ENCODE results near the gene SLC4A11. TPM values are rescaled to one million over a fixed set of nuclear protein-coding genes. Genes with fewer than 3 reads are reported as not detected.

The SLC4A11 gene
- total and polyA plus RNA-seq, 2 experiments from 2014 or later = 14.8 to 17.1 TPM

Other genes starting within 250 kb of the SLC4A11 start
- gene GNRH2, start 195.6 kb downstream of the SLC4A11 start, total RNA-seq (2014; rRNA removed; shearing (Covaris generic)) = not detected in 2 replicates
- gene GNRH2, start 195.6 kb downstream of the SLC4A11 start, polyA plus RNA-seq (2016; fragmentation: Nextera tagmentation; extraction: Ambion mirVana) = not detected in 2 replicates
- 103 and 105 TPM in 2 replicates for gene MRPS26, start 193.1 kb downstream of the SLC4A11 start, total RNA-seq (2014; rRNA removed; shearing (Covaris generic))
- gene MRPS26, start 193.1 kb downstream of the SLC4A11 start, polyA plus RNA-seq (2016; fragmentation: Nextera tagmentation; extraction: Ambion mirVana) = 154 and 158 TPM in 2 replicates
- gene OXT, start 167.6 kb downstream of the SLC4A11 start, total RNA-seq (2014; rRNA removed; shearing (Covaris generic)) = not detected in 2 replicates
- 1.5 and 3.5 TPM in 2 replicates for gene OXT, start 167.6 kb downstream of the SLC4A11 start, polyA plus RNA-seq (2016; fragmentation: Nextera tagmentation; extraction: Ambion mirVana)
- not detected in 2 replicates for gene AVP, start 154.5 kb downstream of the SLC4A11 start, total RNA-seq (2014; rRNA removed; shearing (Covaris generic))
- 0.60 and 1.4 TPM in 2 replicates for gene AVP, start 154.5 kb downstream of the SLC4A11 start, polyA plus RNA-seq (2016; fragmentation: Nextera tagmentation; extraction: Ambion mirVana)
- gene FASTKD5, start 79.3 kb downstream of the SLC4A11 start, total RNA-seq (2014; rRNA removed; shearing (Covaris generic)) = 30.7 and 32.8 TPM in 2 replicates
- gene FASTKD5, start 79.3 kb downstream of the SLC4A11 start, polyA plus RNA-seq (2016; fragmentation: Nextera tagmentation; extraction: Ambion mirVana) = 12.2 and 12.9 TPM in 2 replicates
- gene UBOX5, start 79.3 kb downstream of the SLC4A11 start, total RNA-seq (2014; rRNA removed; shearing (Covaris generic)) = 4.3 and 5.7 TPM in 2 replicates
- 2.4 and 2.7 TPM in 2 replicates for gene UBOX5, start 79.3 kb downstream of the SLC4A11 start, polyA plus RNA-seq (2016; fragmentation: Nextera tagmentation; extraction: Ambion mirVana)
- 29.4 and 40.7 TPM in 2 replicates for gene LZTS3, start 65.6 kb downstream of the SLC4A11 start, total RNA-seq (2014; rRNA removed; shearing (Covaris generic))
- 9.7 and 10.7 TPM in 2 replicates for gene LZTS3, start 65.6 kb downstream of the SLC4A11 start, polyA plus RNA-seq (2016; fragmentation: Nextera tagmentation; extraction: Ambion mirVana)
- gene DDRGK1, start 34.5 kb downstream of the SLC4A11 start, total RNA-seq (2014; rRNA removed; shearing (Covaris generic)) = 34.8 and 44.0 TPM in 2 replicates
- 35.7 and 45.5 TPM in 2 replicates for gene DDRGK1, start 34.5 kb downstream of the SLC4A11 start, polyA plus RNA-seq (2016; fragmentation: Nextera tagmentation; extraction: Ambion mirVana)
- gene ITPA, start 29.7 kb downstream of the SLC4A11 start, total RNA-seq (2014; rRNA removed; shearing (Covaris generic)) = 45.3 and 57.5 TPM in 2 replicates
- 81.7 and 86.6 TPM in 2 replicates for gene ITPA, start 29.7 kb downstream of the SLC4A11 start, polyA plus RNA-seq (2016; fragmentation: Nextera tagmentation; extraction: Ambion mirVana)
- 4.8 and 5.0 TPM in 2 replicates for gene DNAAF9, start 168.5 kb upstream of the SLC4A11 start, total RNA-seq (2014; rRNA removed; shearing (Covaris generic))
- gene DNAAF9, start 168.5 kb upstream of the SLC4A11 start, polyA plus RNA-seq (2016; fragmentation: Nextera tagmentation; extraction: Ambion mirVana) = 2.2 and 2.4 TPM in 2 replicates
- gene ATRN, start 231.8 kb upstream of the SLC4A11 start, total RNA-seq (2014; rRNA removed; shearing (Covaris generic)) = 14.7 and 18.3 TPM in 2 replicates
- 2.0 and 2.2 TPM in 2 replicates for gene ATRN, start 231.8 kb upstream of the SLC4A11 start, polyA plus RNA-seq (2016; fragmentation: Nextera tagmentation; extraction: Ambion mirVana)

Data from GM23338 (cell line).